Stimulated activated naive CD8-positive, alpha-beta T cell treated with anti-CD3 and anti-CD28 coated beads, Interleukin-15, Interleukin-2, amounts not matched to agents 100 ng/mL and 50 ng/mL, for 24 hours (primary cell): Measurements from ENCODE around the gene FKBP2.

Source experiments
- H3K27ac Mint-ChIP-seq: one replicate; pipeline ENCODE4 v1.8.0; 2021; ENCODE audit warnings: mild to moderate bottlenecking, mixed read lengths
- H3K27me3 Mint-ChIP-seq: one replicate; pipeline ENCODE4 v1.8.0; 2021; ENCODE audit warnings: mixed read lengths
- H3K36me3 Mint-ChIP-seq: one replicate; pipeline ENCODE4 v1.8.0; 2021; ENCODE audit warnings: low read depth, mixed read lengths
- H3K4me1 Mint-ChIP-seq: one replicate; pipeline ENCODE4 v1.8.0; 2021; ENCODE audit warnings: low read depth, mixed read lengths
- H3K4me3 Mint-ChIP-seq: one replicate; pipeline ENCODE4 v1.8.0; 2021; ENCODE audit warnings: mild to moderate bottlenecking, mixed read lengths
- H3K9me3 Mint-ChIP-seq: one replicate; pipeline ENCODE4 v1.8.0; 2021; ENCODE audit warnings: mixed read lengths

The FKBP2 gene

GRCh38 chr11:64267207-64267945, 26.5 kb downstream of the FKBP2 start:
- H3K27ac Mint-ChIP-seq, result peak overlapping the region; percentile 83
- H3K4me3 Mint-ChIP-seq, result peak overlapping the region; percentile 95
- H3K9me3 Mint-ChIP-seq, result no peaks in the 10 kb centered on the region
- H3K4me1 Mint-ChIP-seq, result peaks cover 25% of the 10 kb centered on the region
- no peaks in the 10 kb centered on the region for H3K27me3 Mint-ChIP-seq
- peaks cover 12% of the 10 kb centered on the region for H3K36me3 Mint-ChIP-seq

- H3K4me1 Mint-ChIP-seq, result peaks cover 28% of the 10 kb centered on the region
- H3K9me3 Mint-ChIP-seq, result no peaks in the 10 kb centered on the region
- peak overlapping the region; percentile 88 for H3K27ac Mint-ChIP-seq
- H3K4me3 Mint-ChIP-seq, result peak overlapping the region; percentile 95
- H3K36me3 Mint-ChIP-seq, result peaks cover 9% of the 10 kb centered on the region
- H3K27me3 Mint-ChIP-seq, result no peaks in the 10 kb centered on the region
These were observed 27.4 kb downstream of the FKBP2 start for GRCh38 chr11:64268025-64268892.

- H3K27ac Mint-ChIP-seq, result peak overlapping the region; percentile 88
- H3K36me3 Mint-ChIP-seq, result peaks cover 9% of the 10 kb centered on the region
- H3K4me3 Mint-ChIP-seq, result peak overlapping the region; percentile 95
- peaks cover 28% of the 10 kb centered on the region for H3K4me1 Mint-ChIP-seq
- no peaks in the 10 kb centered on the region for H3K27me3 Mint-ChIP-seq
- H3K9me3 Mint-ChIP-seq, result no peaks in the 10 kb centered on the region
These were observed 28.1 kb downstream of the FKBP2 start for GRCh38 chr11:64268893-64269539.

GRCh38 chr11:64269540-64270220, 28.8 kb downstream of the FKBP2 start:
- Mint-ChIP-seq H3K27ac (peak overlapping the region; percentile 96), H3K27me3 (no peaks in the 10 kb centered on the region), H3K9me3 (no peaks in the 10 kb centered on the region), H3K36me3 (peaks cover 9% of the 10 kb centered on the region), H3K4me3 (peak overlapping the region; percentile 95), H3K4me1 (peaks cover 28% of the 10 kb centered on the region)

- no peak overlapping the region for H3K27ac Mint-ChIP-seq
- H3K9me3 Mint-ChIP-seq, result no peaks in the 10 kb centered on the region
- no peaks in the 10 kb centered on the region for H3K27me3 Mint-ChIP-seq
- H3K4me1 Mint-ChIP-seq, result peaks cover 11% of the 10 kb centered on the region
- no peak overlapping the region for H3K4me3 Mint-ChIP-seq
- H3K36me3 Mint-ChIP-seq, result peaks cover 7% of the 10 kb centered on the region
These were observed 34.3 kb downstream of the FKBP2 start for GRCh38 chr11:64275031-64275800.

- H3K4me3 Mint-ChIP-seq, result no peak overlapping the region
- peaks cover 11% of the 10 kb centered on the region for H3K4me1 Mint-ChIP-seq
- peaks cover 5% of the 10 kb centered on the region for H3K36me3 Mint-ChIP-seq
- H3K9me3 Mint-ChIP-seq, result no peaks in the 10 kb centered on the region
- H3K27me3 Mint-ChIP-seq, result no peaks in the 10 kb centered on the region
- no peak overlapping the region for H3K27ac Mint-ChIP-seq
These were observed 34.9 kb downstream of the FKBP2 start for GRCh38 chr11:64275841-64276240.

- H3K36me3 Mint-ChIP-seq, result peaks cover 5% of the 10 kb centered on the region
- no peaks in the 10 kb centered on the region for H3K9me3 Mint-ChIP-seq
- H3K27ac Mint-ChIP-seq, result no peak overlapping the region
- H3K4me1 Mint-ChIP-seq, result peaks cover 8% of the 10 kb centered on the region
- H3K27me3 Mint-ChIP-seq, result no peaks in the 10 kb centered on the region
- H3K4me3 Mint-ChIP-seq, result no peak overlapping the region
These were observed 35.9 kb downstream of the FKBP2 start for GRCh38 chr11:64276653-64277431.

- Mint-ChIP-seq H3K36me3 (peaks cover 5% of the 10 kb centered on the region), H3K27me3 (no peaks in the 10 kb centered on the region), H3K27ac (no peak overlapping the region), H3K4me1 (peaks cover 7% of the 10 kb centered on the region), H3K9me3 (no peaks in the 10 kb centered on the region), H3K4me3 (no peak overlapping the region)
These were observed 37.8 kb downstream of the FKBP2 start for GRCh38 chr11:64278576-64279190.

- no peak overlapping the region for H3K4me3 Mint-ChIP-seq
- H3K27me3 Mint-ChIP-seq, result no peaks in the 10 kb centered on the region
- no peak overlapping the region for H3K27ac Mint-ChIP-seq
- peaks cover 5% of the 10 kb centered on the region for H3K36me3 Mint-ChIP-seq
- peaks cover 20% of the 10 kb centered on the region for H3K4me1 Mint-ChIP-seq
- H3K9me3 Mint-ChIP-seq, result no peaks in the 10 kb centered on the region
These were observed 41.3 kb downstream of the FKBP2 start for GRCh38 chr11:64281957-64282770.

GRCh38 chr11:64283092-64283491, 42.2 kb downstream of the FKBP2 start:
- Mint-ChIP-seq H3K36me3 (peaks cover 5% of the 10 kb centered on the region), H3K4me3 (peak overlapping the region; percentile 48), H3K9me3 (no peaks in the 10 kb centered on the region), H3K27me3 (no peaks in the 10 kb centered on the region), H3K27ac (no peak overlapping the region), H3K4me1 (peaks cover 20% of the 10 kb centered on the region)

- H3K27ac Mint-ChIP-seq, result peak within 1 kb of the TSS; percentile 89
- H3K36me3 Mint-ChIP-seq, result no peaks in the 10 kb centered on the region
- peaks cover 20% of the 10 kb centered on the region for H3K4me1 Mint-ChIP-seq
- H3K9me3 Mint-ChIP-seq, result no peaks in the 10 kb centered on the region
- H3K27me3 Mint-ChIP-seq, result no peaks in the 10 kb centered on the region
- H3K4me3 Mint-ChIP-seq, result peak within 1 kb of the TSS; percentile 85
These were observed 43.4 kb downstream of the FKBP2 start, which contains the start of gene BAD for GRCh38 chr11:64284048-64284961. Gene BAD, minus strand, starts transcription at chr11:64284665. Its CDS starts 297 bp downstream, at chr11:64284368.
